WERI-Rb-1 (cell line): Measurements from ENCODE around the gene KCNQ4.

Experiments used
- DNase-seq: peaks from one replicate; pipeline ENCODE4 v3.0.0-alpha.2; 2020
- H3K27ac ChIP-seq: fragments of 250-450 bp; sonication (Bioruptor Pico); 2 replicates; pipeline ENCODE4 v1.5.1; 2020; ENCODE audit warnings: mild to moderate bottlenecking, moderate library complexity
- H3K27me3 ChIP-seq: fragments of 250-450 bp; sonication (Bioruptor Pico); 2 replicates; pipeline ENCODE4 v1.5.1; 2021; ENCODE audit warnings: mild to moderate bottlenecking, low read depth, moderate library complexity; ENCODE audit not compliant: insufficient read depth, severe bottlenecking
- H3K36me3 ChIP-seq: fragments of 250-450 bp; sonication (Bioruptor Pico); 2 replicates; pipeline ENCODE4 v1.5.1; 2020; ENCODE audit warnings: mild to moderate bottlenecking, moderate library complexity
- H3K4me3 ChIP-seq: 2 replicates; pipeline ENCODE4 v1.5.1; 2011; ENCODE audit warnings: low read depth, mild to moderate bottlenecking, control low read depth, low read length
- H3K9me3 ChIP-seq: fragments of 250-450 bp; sonication (Bioruptor Pico); 2 replicates; pipeline ENCODE4 v1.5.1; 2021; ENCODE audit warnings: mild to moderate bottlenecking, moderate library complexity; ENCODE audit not compliant: severe bottlenecking
- TF ChIP-seq, protein P1 (sequence below): IDR thresholded peaks from 2 replicates; pipeline ENCODE4 v1.5.1; 2011; ENCODE audit warnings: low read depth, mild to moderate bottlenecking, control low read depth, inconsistent platforms, low read length

The KCNQ4 gene

DNA sequence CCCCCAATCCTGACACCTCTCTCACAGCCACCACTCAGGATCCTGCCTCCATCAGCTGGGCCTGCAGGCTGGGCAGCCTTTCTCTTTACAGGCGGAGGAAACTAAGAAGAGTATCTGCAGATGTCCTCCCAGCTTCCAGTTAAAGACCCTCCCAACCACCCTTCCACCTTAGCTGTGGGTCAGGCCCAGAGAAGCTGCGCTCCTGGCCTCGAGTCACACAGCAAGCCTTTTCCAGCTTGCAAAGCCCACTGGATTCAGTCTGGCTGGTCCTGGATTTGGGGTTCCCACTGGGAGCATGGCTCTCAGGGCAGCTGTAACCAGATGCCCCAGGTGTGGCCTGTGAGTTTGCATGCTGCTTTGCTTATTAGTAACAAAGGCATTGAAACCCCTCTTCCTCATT, 19.9 kb downstream of the KCNQ4 start:
- Histone ChIP-seq H3K9me3 (no peaks in the 10 kb centered on the region), H3K4me3 (no peak overlapping the region), H3K27me3 (no peaks in the 10 kb centered on the region), H3K27ac (no peak overlapping the region), H3K36me3 (no peaks in the 10 kb centered on the region)
- TF ChIP-seq, protein P1, sequence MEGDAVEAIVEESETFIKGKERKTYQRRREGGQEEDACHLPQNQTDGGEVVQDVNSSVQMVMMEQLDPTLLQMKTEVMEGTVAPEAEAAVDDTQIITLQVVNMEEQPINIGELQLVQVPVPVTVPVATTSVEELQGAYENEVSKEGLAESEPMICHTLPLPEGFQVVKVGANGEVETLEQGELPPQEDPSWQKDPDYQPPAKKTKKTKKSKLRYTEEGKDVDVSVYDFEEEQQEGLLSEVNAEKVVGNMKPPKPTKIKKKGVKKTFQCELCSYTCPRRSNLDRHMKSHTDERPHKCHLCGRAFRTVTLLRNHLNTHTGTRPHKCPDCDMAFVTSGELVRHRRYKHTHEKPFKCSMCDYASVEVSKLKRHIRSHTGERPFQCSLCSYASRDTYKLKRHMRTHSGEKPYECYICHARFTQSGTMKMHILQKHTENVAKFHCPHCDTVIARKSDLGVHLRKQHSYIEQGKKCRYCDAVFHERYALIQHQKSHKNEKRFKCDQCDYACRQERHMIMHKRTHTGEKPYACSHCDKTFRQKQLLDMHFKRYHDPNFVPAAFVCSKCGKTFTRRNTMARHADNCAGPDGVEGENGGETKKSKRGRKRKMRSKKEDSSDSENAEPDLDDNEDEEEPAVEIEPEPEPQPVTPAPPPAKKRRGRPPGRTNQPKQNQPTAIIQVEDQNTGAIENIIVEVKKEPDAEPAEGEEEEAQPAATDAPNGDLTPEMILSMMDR, result no peak
- DNase-seq, result no peak

DNA sequence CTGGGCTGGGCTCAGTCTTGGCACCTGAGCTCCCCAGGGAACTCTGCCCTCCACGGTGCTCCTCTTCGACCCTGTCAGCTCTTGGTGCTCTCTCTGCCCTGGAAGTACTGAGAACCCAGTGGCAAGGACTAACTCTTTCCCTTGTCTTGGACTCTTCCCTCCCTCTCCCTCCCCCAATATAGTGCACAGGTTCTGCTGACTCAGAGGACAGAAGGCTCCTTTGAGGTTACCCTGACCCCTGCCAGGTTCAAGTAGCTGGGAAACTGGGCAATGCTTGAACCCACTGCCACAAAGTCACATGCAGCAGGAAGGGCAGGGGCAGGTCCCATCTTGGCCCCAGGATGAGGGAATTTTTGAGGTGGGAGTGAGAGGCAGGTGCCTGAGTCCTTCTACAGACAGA, 20.3 kb downstream of the KCNQ4 start:
- Histone ChIP-seq H3K9me3 (no peaks in the 10 kb centered on the region), H3K36me3 (no peaks in the 10 kb centered on the region), H3K27me3 (no peaks in the 10 kb centered on the region), H3K4me3 (no peak overlapping the region), H3K27ac (no peak overlapping the region)
- TF ChIP-seq, protein P1, result no peak
- no peak for DNase-seq

DNA sequence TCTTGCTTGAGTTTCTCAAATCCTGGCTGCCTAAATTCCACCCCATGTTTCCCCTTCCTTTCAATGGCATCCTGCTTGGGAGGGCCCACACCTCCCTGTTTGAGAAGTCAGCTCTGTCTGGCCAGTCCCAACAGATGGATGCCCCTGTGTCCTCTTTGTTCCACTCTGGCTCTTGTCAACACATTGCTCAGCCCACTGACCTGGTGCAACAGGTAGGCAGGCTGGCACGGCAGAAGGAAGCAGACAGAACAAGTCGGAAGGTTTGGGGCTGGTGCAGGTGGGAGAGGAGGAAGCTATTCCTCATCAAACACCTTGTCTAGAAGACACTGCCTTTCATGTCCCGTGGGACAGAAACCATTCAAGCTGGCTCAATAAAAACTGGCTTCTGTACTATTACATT, 22.7 kb downstream of the KCNQ4 start:
- DNase-seq, result no peak
- H3K27ac ChIP-seq, result no peak overlapping the region
- no peaks in the 10 kb centered on the region for H3K36me3 ChIP-seq
- no peaks in the 10 kb centered on the region for H3K9me3 ChIP-seq
- TF ChIP-seq, protein P1, result no peak
- H3K27me3 ChIP-seq, result no peaks in the 10 kb centered on the region
- no peak overlapping the region for H3K4me3 ChIP-seq

DNA sequence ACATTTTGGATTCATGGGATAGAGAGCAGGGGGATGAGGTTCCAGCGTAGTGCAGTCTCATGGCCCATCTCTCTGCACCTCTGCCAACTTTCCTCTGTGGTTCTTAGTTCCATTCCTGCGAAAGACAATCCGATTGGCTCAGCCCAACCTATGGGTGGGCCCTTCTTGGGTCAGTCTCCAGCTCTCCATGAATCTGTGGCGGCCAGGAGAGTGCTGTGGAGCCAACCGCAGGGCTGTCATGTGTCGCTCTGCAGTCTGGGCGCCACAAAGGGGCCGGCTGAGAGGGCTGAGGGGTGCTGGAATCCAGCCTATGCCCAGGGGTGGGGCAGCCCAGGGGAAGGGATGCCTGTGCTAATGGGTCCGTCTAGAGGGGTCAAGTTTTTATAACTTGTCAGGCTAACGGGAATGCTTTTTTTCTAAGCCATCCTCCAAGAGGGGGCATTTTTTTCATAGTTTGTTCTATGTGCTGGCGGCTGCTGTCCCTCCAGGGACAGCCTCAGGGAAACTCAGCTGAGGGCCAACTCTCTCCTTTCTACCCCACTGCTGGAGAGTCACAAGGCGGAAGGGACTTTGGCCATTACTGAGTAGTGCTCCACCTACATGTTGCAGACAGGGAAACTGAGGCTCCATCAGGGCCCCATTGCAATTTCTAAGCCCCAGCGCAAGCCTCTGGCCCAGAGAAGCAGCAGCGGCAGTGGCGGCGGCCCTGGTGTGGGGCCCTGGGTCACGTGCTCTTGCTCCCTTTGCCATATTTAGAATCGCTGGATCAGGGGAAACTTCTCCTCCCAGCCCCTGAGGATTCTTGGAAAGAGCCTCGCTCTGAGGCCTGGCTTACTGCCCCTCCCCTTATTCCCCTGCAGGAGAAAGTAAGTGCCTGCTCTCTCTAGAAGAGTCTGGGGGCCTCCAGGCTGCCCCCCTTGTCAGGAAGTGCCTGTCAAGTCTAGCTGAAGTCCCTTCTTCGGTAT, 23.4 kb downstream of the KCNQ4 start:
- TF ChIP-seq, protein P1, result no peak
- no peak for DNase-seq
- Histone ChIP-seq H3K36me3 (no peaks in the 10 kb centered on the region), H3K27ac (no peak overlapping the region), H3K27me3 (no peaks in the 10 kb centered on the region), H3K9me3 (no peaks in the 10 kb centered on the region), H3K4me3 (no peak overlapping the region)

DNA sequence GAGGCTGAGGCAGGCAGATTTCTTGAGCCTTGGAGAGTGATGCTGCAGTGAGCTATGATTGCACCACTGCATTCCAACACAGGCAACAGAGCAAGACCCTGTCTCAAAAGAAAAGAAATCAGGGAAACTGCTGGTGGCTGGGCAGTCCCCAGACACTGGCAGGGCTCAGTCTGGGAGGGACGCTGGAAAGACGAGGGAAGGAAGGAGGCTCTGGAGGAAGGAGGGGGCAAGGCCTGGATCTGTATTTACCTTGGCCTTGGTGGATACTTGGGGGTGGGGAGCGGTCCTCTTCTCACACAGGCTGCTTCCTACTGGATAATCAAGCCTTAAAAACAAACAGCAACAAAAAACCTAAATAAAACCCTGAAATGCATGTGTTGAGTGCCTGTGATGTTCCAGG, 24.4 kb downstream of the KCNQ4 start:
- no peak overlapping the region for H3K4me3 ChIP-seq

More for the DNA sequence above, 24.4 kb downstream of the KCNQ4 start:
- H3K27me3 ChIP-seq, result no peaks in the 10 kb centered on the region
- DNase-seq, result no peak
- TF ChIP-seq, protein P1, result no peak
- H3K27ac ChIP-seq, result no peak overlapping the region
- no peaks in the 10 kb centered on the region for H3K36me3 ChIP-seq
- no peaks in the 10 kb centered on the region for H3K9me3 ChIP-seq
